PC-9 (cell line): ENCODE data around the gene ZNF565. TPM values are rescaled to one million over a fixed set of nuclear protein-coding genes. Genes with fewer than 3 reads are reported as not detected.

ENCODE experiments used
- BruUV-seq: library from RNA; stranded (reverse); fragments of 400-500 nt; replicated peaks from 2 replicates; lab custom pipeline; 2021; lab: Mats Ljungman, UMichigan
- CTCF ChIA-PET: fragments of 300-600 bp; sonication (Branson Sonifier 250); formaldehyde crosslinking; loops from one replicate; lab custom pipeline; 2022; ENCODE audit warnings: antibody characterized with exemption; lab: Charles Lee
- POLR2A ChIA-PET: fragments of 300-600 bp; sonication (Branson Sonifier 250); formaldehyde crosslinking; loops from one replicate; lab custom pipeline; 2022; ENCODE audit warnings: antibody characterized with exemption; ENCODE audit not compliant: unreplicated experiment; lab: Charles Lee
- DNase-seq, 2 experiments: peaks; one replicate each; pipeline versions ENCODE4 v3.0.0 to v3.0.0-alpha.2; 2015 to 2022; ENCODE audit warnings: mixed read lengths in 1 of 2
- H2AFZ ChIP-seq: fragments of 200-600 bp; sonication (generic); 2 replicates; pipeline ENCODE4 v1.8.1; 2017; ENCODE audit warnings: antibody characterized with exemption
- H3F3A ChIP-seq: fragments of 200-600 bp; sonication (generic); 2 replicates; pipeline ENCODE4 v1.8.1; 2017; ENCODE audit warnings: antibody characterized with exemption, mild to moderate bottlenecking, low read depth; ENCODE audit not compliant: insufficient read depth
- H3K27ac ChIP-seq: fragments of 200-600 bp; sonication (generic); 2 replicates; pipeline ENCODE4 v1.6.1; 2016; ENCODE audit warnings: mixed run types
- H3K27me3 ChIP-seq: fragments of 200-600 bp; sonication (generic); 2 replicates; pipeline ENCODE4 v1.6.1; 2016; ENCODE audit warnings: low read depth, mixed run types; ENCODE audit not compliant: insufficient read depth
- H3K36me3 ChIP-seq: fragments of 200-600 bp; sonication (generic); 2 replicates; pipeline ENCODE4 v1.6.1; 2016; ENCODE audit warnings: low read depth, mixed run types
- H3K4me1 ChIP-seq: fragments of 200-600 bp; sonication (generic); replicated peaks from 2 replicates; pipeline ENCODE4 v1.6.1; 2016; ENCODE audit warnings: mixed run types; ENCODE audit not compliant: insufficient read depth
- H3K4me2 ChIP-seq: fragments of 200-600 bp; sonication (generic); 2 replicates; pipeline ENCODE4 v1.6.1; 2017; ENCODE audit warnings: mixed run types
- H3K4me3 ChIP-seq: fragments of 200-600 bp; sonication (generic); 2 replicates; pipeline ENCODE4 v1.6.1; 2016; ENCODE audit warnings: mixed run types
- H3K79me2 ChIP-seq: fragments of 200-600 bp; sonication (generic); 2 replicates; pipeline ENCODE4 v1.6.1; 2017; ENCODE audit warnings: low read depth, mixed run types
- H3K9me2 ChIP-seq: fragments of 200-600 bp; sonication (generic); 2 replicates; pipeline ENCODE4 v1.8.1; 2017; ENCODE audit warnings: mild to moderate bottlenecking; ENCODE audit not compliant: insufficient read depth
- H3K9me3 ChIP-seq: fragments of 200-600 bp; sonication (generic); 2 replicates; pipeline ENCODE4 v1.8.1; 2016; ENCODE audit warnings: low read depth; ENCODE audit not compliant: insufficient read depth
- H4K20me1 ChIP-seq: fragments of 200-600 bp; sonication (generic); 2 replicates; pipeline ENCODE4 v1.8.1; 2017; ENCODE audit not compliant: insufficient read depth
- EZH2 ChIP-seq: fragments of 200-600 bp; sonication (generic); IDR thresholded peaks from 2 replicates; pipeline ENCODE4 v1.8.0; 2017; ENCODE audit warnings: antibody characterized with exemption, low read depth
- intact Hi-C: fragments of 100-400 bp; cut with micrococcal nuclease; formaldehyde crosslinking; loops from one replicate; pipeline ENCODE4 v1.10.0; 2022; ENCODE audit not compliant: unreplicated experiment
- total RNA-seq: library from RNA; stranded (reverse); gene quantifications from 2 replicates; pipeline ENCODE4 v1.2.3, GENCODE V29; 2021
- TF ChIP-seq, protein P1 (sequence below): fragments of 200-600 bp; sonication (generic); conservative IDR thresholded peaks from 2 replicates; pipeline ENCODE4 v1.6.1; 2017; ENCODE audit warnings: mixed run types, antibody characterized with exemption, mild to moderate bottlenecking, moderate library complexity

Gene ZNF565
- total RNA-seq, 1 experiment from 2014 or later = 3.3 TPM

DNA sequence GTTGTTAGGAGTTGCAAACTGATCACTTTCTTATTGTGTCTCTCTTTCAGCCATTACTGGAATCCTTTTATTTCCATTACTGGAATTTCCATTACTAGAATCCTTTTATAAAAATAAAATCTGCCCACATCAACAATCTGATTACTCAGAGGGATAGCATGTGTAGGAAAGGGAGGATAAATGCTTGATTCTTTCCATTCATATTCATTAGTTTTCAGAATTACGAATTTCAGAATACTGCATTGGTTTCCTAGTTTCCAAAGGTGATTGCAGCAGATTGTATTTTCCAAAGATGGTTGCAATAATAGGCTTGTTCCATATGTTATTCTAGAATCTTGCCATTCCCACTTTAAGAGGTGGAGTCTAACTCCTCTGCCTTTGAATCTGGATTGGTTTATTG is 37.6 kb upstream of the ZNF565 start:
- Histone ChIP-seq H3K79me2 (no peaks in the 10 kb centered on the region), H3K9me2 (no peaks in the 10 kb centered on the region), H3K36me3 (no peaks in the 10 kb centered on the region), H3K4me2 (no peak overlapping the region), H3K27ac (no peak overlapping the region), H3K4me1 (no peaks in the 10 kb centered on the region), H3F3A (no peaks in the 10 kb centered on the region), H4K20me1 (no peaks in the 10 kb centered on the region), H3K4me3 (no peak overlapping the region), H3K9me3 (no peaks in the 10 kb centered on the region), H3K27me3 (no peaks in the 10 kb centered on the region), H2AFZ (no peak overlapping the region)
- TF ChIP-seq, protein P1, sequence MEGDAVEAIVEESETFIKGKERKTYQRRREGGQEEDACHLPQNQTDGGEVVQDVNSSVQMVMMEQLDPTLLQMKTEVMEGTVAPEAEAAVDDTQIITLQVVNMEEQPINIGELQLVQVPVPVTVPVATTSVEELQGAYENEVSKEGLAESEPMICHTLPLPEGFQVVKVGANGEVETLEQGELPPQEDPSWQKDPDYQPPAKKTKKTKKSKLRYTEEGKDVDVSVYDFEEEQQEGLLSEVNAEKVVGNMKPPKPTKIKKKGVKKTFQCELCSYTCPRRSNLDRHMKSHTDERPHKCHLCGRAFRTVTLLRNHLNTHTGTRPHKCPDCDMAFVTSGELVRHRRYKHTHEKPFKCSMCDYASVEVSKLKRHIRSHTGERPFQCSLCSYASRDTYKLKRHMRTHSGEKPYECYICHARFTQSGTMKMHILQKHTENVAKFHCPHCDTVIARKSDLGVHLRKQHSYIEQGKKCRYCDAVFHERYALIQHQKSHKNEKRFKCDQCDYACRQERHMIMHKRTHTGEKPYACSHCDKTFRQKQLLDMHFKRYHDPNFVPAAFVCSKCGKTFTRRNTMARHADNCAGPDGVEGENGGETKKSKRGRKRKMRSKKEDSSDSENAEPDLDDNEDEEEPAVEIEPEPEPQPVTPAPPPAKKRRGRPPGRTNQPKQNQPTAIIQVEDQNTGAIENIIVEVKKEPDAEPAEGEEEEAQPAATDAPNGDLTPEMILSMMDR = no peak
- TF ChIP-seq EZH2 = no peak
- intact Hi-C loops = no loop called here
- BruUV-seq = no TSS peak
- DNase-seq = no peak
- ChIA-PET CTCF (no interaction called here), POLR2A (no interaction called here)

DNA sequence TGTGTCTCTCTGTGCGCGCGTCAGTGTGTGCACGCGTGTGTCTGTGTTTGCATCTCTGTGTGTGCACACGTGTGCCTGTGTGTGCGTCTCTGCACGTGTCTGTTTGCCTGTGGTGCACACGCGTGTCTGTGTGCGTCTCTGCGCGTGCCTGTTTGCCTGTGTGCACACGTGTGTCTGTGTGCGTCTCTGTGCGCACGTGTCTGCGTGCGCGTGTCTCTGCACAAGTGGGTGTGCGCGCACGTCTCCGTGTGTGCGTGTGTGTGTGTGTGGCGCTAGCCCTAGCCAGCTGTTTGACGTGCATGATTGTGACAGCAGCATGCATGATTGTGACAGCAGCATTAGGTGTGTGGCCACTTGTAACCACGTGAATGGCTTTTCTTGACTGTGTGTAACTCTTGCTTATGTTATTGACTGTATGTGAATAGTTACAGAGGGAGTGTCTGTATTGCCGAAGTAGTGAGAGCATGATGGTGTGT is 31.6 kb upstream of the ZNF565 start:
- Histone ChIP-seq H2AFZ (no peak overlapping the region), H3K36me3 (no peaks in the 10 kb centered on the region), H3K4me3 (no peak overlapping the region), H3K27me3 (no peaks in the 10 kb centered on the region), H3K79me2 (no peaks in the 10 kb centered on the region), H3F3A (no peaks in the 10 kb centered on the region; the same call in 1 of the 2 replicates), H4K20me1 (no peaks in the 10 kb centered on the region), H3K9me3 (no peaks in the 10 kb centered on the region), H3K4me2 (no peak overlapping the region), H3K27ac (no peak overlapping the region), H3K9me2 (no peaks in the 10 kb centered on the region), H3K4me1 (no peaks in the 10 kb centered on the region)
- TF ChIP-seq, protein P1 = no peak
- TF ChIP-seq EZH2 = no peak
- intact Hi-C loops = no loop called here
- ChIA-PET POLR2A (no interaction called here), CTCF (no interaction called here)
- BruUV-seq = no TSS peak
- DNase-seq = no peak

DNA sequence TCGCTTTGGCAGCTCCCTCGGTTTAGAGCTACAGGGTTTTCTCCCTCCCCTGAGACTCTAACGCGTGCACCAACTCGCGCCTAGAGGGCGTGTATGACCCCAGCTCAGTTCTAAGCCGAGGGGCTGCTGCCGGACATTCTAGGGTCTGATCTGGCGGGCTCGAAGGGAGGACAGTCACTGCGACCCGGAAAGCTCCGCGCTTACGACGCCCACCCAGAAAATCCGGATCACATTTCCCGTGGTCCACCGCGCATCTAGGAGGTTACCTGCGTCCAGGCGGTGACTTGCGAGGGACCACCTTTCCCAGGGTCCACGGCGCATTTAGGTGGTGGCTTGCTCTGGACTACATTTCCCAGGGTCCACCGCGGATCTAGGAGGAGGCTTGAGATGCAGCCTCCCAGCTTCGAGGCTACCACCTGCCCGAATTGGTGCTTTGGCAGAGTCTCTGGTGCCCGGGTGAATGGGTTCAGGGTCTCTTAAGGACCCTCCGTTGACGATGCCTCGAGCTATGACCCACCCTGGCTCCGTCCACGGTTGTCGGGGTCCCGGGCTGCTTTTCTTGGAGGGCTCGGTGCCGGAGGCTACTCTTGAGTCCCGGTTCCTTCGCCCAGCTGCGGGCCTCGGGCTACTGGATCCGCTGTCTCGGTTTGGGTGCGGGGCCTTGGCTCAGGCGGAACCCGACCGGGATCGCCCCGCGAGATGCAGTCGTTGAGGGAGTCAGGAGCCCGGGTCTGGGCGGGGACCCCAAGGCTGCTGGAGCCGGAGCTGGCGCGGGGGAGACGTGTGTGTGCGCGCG is 30.9 kb upstream of the ZNF565 start:
- ChIA-PET CTCF (no interaction called here), POLR2A (no interaction called here)
- Histone ChIP-seq H3K79me2 (no peaks in the 10 kb centered on the region), H3K27me3 (no peaks in the 10 kb centered on the region), H3K27ac (no peak overlapping the region), H3K9me2 (no peaks in the 10 kb centered on the region), H2AFZ (no peak overlapping the region), H3K4me3 (no peak overlapping the region), H3K4me1 (no peaks in the 10 kb centered on the region), H4K20me1 (no peaks in the 10 kb centered on the region), H3K36me3 (no peaks in the 10 kb centered on the region), H3K4me2 (no peak overlapping the region), H3F3A (peaks cover 5% of the 10 kb centered on the region; the same call in 1 of the 2 replicates), H3K9me3 (no peaks in the 10 kb centered on the region)
- TF ChIP-seq, protein P1 = no peak
- TF ChIP-seq EZH2 = no peak
- BruUV-seq = no TSS peak
- intact Hi-C loops = no loop called here
- no peak for DNase-seq
